Osteocyte (in vitro differentiated cells): ENCODE data around the gene TMEM106B. TPM values are rescaled to one million over a fixed set of nuclear protein-coding genes. Genes with fewer than 3 reads are reported as not detected.

ENCODE experiments used
- DNase-seq: peaks from one replicate; pipeline ENCODE4 v3.0.0; 2021; ENCODE audit warnings: mixed read lengths; ENCODE audit not compliant: unreplicated experiment; ENCODE audit errors: extremely low spot score
- H3K27ac Mint-ChIP-seq: one replicate; pipeline ENCODE4 v1.8.0; 2021; ENCODE audit warnings: mild to moderate bottlenecking, mixed read lengths; ENCODE audit not compliant: unreplicated experiment
- H3K27me3 Mint-ChIP-seq: one replicate; pipeline ENCODE4 v1.8.0; 2021; ENCODE audit warnings: mixed read lengths; ENCODE audit not compliant: unreplicated experiment
- H3K36me3 Mint-ChIP-seq: one replicate; pipeline ENCODE4 v1.8.0; 2021; ENCODE audit warnings: mixed read lengths; ENCODE audit not compliant: unreplicated experiment
- H3K4me1 Mint-ChIP-seq: one replicate; pipeline ENCODE4 v1.8.0; 2021; ENCODE audit warnings: mixed read lengths; ENCODE audit not compliant: unreplicated experiment
- H3K4me3 Mint-ChIP-seq: one replicate; pipeline ENCODE4 v1.8.0; 2021; ENCODE audit warnings: mild to moderate bottlenecking, moderate library complexity, mixed read lengths; ENCODE audit not compliant: unreplicated experiment
- H3K9me3 Mint-ChIP-seq: one replicate; pipeline ENCODE4 v1.8.0; 2021; ENCODE audit warnings: mixed read lengths; ENCODE audit not compliant: unreplicated experiment
- total RNA-seq: library from RNA; stranded (reverse); gene quantifications from 2 replicates; pipeline ENCODE4 v1.2.1, GENCODE V29; 2021
- TF ChIP-seq, protein P1 (sequence below): fragments of 200-600 bp; sonication (generic); IDR thresholded peaks from 2 replicates; pipeline ENCODE4 v1.5.0; 2021; ENCODE audit warnings: antibody characterized with exemption, mild to moderate bottlenecking, moderate library complexity

Gene TMEM106B
- total RNA-seq, 1 donor from 2014 or later, result 61.7 TPM

DNA sequence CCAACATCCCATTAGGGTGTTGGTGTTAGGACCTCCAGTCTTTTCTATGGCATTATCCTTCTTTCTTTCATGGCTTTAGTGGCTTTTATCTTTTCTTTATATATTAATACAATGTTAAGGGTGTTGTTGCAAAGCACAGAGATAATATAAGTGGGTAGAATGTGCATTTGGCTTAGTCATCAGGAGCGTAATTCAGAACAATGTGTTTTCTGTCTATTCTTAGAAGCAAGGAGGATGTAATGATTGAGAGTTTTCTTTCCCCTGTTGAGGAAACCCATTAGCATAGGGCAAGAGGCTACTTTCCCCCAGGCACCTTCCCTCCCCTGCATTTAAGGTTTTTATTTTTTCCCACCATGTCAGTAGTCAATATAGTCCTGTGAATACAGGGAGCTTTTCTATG lies 79.7 kb downstream of the TMEM106B start:
- Mint-ChIP-seq H3K36me3 (no peaks in the 10 kb centered on the region), H3K27me3 (no peaks in the 10 kb centered on the region), H3K9me3 (no peaks in the 10 kb centered on the region), H3K4me1 (no peaks in the 10 kb centered on the region), H3K27ac (no peak overlapping the region), H3K4me3 (no peak overlapping the region)
- DNase-seq, result no peak
- TF ChIP-seq, protein P1, sequence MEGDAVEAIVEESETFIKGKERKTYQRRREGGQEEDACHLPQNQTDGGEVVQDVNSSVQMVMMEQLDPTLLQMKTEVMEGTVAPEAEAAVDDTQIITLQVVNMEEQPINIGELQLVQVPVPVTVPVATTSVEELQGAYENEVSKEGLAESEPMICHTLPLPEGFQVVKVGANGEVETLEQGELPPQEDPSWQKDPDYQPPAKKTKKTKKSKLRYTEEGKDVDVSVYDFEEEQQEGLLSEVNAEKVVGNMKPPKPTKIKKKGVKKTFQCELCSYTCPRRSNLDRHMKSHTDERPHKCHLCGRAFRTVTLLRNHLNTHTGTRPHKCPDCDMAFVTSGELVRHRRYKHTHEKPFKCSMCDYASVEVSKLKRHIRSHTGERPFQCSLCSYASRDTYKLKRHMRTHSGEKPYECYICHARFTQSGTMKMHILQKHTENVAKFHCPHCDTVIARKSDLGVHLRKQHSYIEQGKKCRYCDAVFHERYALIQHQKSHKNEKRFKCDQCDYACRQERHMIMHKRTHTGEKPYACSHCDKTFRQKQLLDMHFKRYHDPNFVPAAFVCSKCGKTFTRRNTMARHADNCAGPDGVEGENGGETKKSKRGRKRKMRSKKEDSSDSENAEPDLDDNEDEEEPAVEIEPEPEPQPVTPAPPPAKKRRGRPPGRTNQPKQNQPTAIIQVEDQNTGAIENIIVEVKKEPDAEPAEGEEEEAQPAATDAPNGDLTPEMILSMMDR, result no peak

DNA sequence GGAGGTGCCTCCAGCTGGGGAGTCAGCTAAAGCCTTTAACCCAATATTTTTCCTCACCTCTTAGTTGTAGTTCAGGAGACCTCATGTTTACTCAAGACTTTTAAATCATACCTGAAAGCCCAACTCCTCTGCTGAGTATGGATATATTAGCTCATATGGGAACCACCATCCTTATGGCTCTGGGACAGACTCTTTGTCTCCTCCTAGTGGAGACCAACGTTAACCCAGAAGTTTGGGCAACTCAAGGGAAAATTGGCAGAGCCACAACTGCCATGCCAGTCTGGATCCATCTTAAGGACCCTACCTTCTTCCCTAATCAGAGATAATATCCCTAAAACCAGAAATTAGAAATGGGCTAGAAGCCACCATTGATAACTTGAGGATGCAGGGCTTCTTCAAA lies 80.8 kb downstream of the TMEM106B start:
- Mint-ChIP-seq H3K4me1 (no peaks in the 10 kb centered on the region), H3K27me3 (no peaks in the 10 kb centered on the region), H3K27ac (no peak overlapping the region), H3K9me3 (no peaks in the 10 kb centered on the region), H3K4me3 (no peak overlapping the region), H3K36me3 (no peaks in the 10 kb centered on the region)
- no peak for DNase-seq
- TF ChIP-seq, protein P1, result peak; percentile 19

Other genes with a start within 250 kb of the TMEM106B start
- gene VWDE, start 192.6 kb downstream of the TMEM106B start, total RNA-seq, result not detected in 2 replicates